ENCODE results near the gene TOB2.
"Not testable (repeated sequence)": the region's sequence is repeated elsewhere in the genome, so short reads cannot be mapped to it uniquely, and the experiment has no call there.

The TOB2 gene

GRCh38 chr22:41461901-41462300, 15.3 kb upstream of the TOB2 start:
- DNase-seq, result no peak

GRCh38 chr22:41460071-41460470, 13.5 kb upstream of the TOB2 start:
- DNase-seq, result not testable (repeated sequence)

GRCh38 chr22:41459431-41459830, 12.8 kb upstream of the TOB2 start:
- no peak for DNase-seq

- no peak for DNase-seq
Measured at GRCh38 chr22:41458161-41458728, 11.6 kb upstream of the TOB2 start.

- peak; percentile 98 for DNase-seq
Measured at GRCh38 chr22:41448189-41448808, 1.7 kb upstream of the TOB2 start.

GRCh38 chr22:41447435-41448188, 1.0 kb upstream of the TOB2 start:
- DNase-seq, result peak; percentile 67

GRCh38 chr22:41446057-41446501, 522 bp downstream of the TOB2 start:
- DNase-seq, result no peak

GRCh38 chr22:41445129-41446056, 1.2 kb downstream of the TOB2 start:
- DNase-seq, result peak; percentile 70

GRCh38 chr22:41444360-41445128, 2.1 kb downstream of the TOB2 start:
- peak; percentile 94 for DNase-seq

- DNase-seq, result no peak
Measured at GRCh38 chr22:41442240-41442792, 4.3 kb downstream of the TOB2 start.

- DNase-seq, result not testable (repeated sequence)
Measured at GRCh38 chr22:41440511-41440910, 6.1 kb downstream of the TOB2 start.

- no peak for DNase-seq
Measured at GRCh38 chr22:41437198-41437597, 9.4 kb downstream of the TOB2 start.

- DNase-seq, result no peak
Measured at GRCh38 chr22:41436322-41437113, 10.1 kb downstream of the TOB2 start.

GRCh38 chr22:41435560-41435959, 11.0 kb downstream of the TOB2 start:
- no peak for DNase-seq

- not testable (repeated sequence) for DNase-seq
Measured at GRCh38 chr22:41434361-41435003, 12.1 kb downstream of the TOB2 start.

GRCh38 chr22:41433480-41433879, 13.1 kb downstream of the TOB2 start:
- not testable (repeated sequence) for DNase-seq

- DNase-seq, result no peak
Measured at GRCh38 chr22:41431656-41432055, 14.9 kb downstream of the TOB2 start.

- no peak for DNase-seq
Measured at GRCh38 chr22:41429951-41430332, 16.7 kb downstream of the TOB2 start.

- no peak for DNase-seq
Measured at GRCh38 chr22:41429232-41429950, 17.2 kb downstream of the TOB2 start.
